B cell (primary cell): ENCODE results near the gene PAK4.

ENCODE experiments used
- CTCF ChIP-seq: fragments of 200-600 bp; IDR thresholded peaks from one replicate; pipeline ENCODE4 v1.8.0; 2022; ENCODE audit warnings: antibody characterized with exemption, mild to moderate bottlenecking
- EZH2 ChIP-seq: IDR thresholded peaks from 2 replicates; pipeline ENCODE4 v1.6.1; 2012; ENCODE audit warnings: borderline replicate concordance, low read depth, mild to moderate bottlenecking, moderate library complexity, low read length; ENCODE audit not compliant: insufficient read depth, poor library complexity, severe bottlenecking

- no peak for TF ChIP-seq CTCF
- no peak for TF ChIP-seq EZH2
These were observed 42.9 kb downstream of the PAK4 start for GRCh38 chr19:39168258-39169142.
